Stimulated activated CD8-positive, alpha-beta memory T cell treated with anti-CD3 and anti-CD28 coated beads, Interleukin-15, amount 100 ng/mL, for 1 hour (primary cell): ENCODE results near the gene INPP5A.
"Not testable (repeated sequence)": the region's sequence is repeated elsewhere in the genome, so short reads cannot be mapped to it uniquely, and the experiment has no call there.

Source experiments
- DNase-seq: peaks from one replicate; pipeline ENCODE4 v3.0.0-alpha.2; 2020; ENCODE audit warnings: low read depth

The INPP5A gene

DNA sequence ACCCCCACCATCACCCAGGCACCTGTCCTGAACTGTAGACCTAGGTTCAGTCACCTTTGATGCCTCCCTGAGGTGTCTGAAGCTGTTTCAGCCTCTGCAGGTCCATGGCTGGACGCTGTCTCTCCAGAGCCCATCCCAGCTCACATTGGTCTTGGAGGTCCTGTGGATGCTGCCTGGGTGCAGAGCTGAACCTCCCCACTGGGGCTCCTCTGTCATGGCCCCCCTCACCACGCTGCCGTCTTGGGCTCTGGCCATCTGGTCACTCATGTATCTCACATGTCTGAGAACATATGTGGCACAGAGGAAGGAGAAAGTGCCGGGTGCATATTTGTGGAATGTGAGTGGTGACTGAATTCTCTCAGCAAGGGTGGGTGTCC, 139.5 kb downstream of the INPP5A start:
- no peak for DNase-seq

DNA sequence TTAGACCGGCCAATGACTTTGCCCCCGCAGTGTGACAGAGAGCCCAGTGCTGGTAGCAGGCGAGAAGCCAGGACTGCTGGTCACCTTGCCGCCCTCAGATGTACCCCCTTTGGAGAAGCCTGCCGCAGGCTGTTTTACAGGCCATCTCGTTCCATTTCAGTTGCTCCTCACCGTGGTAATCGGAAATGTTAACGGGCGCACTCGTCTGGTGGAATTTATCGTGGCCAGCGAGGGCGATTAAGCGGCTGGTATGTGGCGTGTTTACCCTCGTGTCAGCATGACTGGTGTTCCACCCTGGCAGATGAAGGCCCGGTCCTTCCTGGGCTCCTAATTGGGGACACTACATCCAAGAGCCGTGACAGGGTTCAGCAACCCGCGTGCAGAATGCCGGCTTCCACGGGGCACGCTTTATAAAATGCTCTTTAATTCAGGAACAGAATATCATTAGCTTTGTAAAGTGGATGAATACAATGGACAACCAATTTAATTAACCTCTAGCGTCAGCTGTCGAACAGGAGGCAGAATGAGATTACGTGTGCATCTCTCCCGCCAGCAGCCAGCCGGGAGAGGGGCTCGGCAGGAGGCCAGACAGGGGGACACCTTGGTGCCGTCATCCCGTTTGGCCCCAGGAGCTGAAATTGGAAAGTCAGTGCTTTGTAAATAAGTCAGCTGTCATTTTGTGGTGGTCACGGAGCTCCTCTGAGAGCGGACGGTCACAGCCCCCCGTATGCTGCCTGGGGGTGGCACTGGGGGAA, 140.1 kb downstream of the INPP5A start:
- DNase-seq: no peak

DNA sequence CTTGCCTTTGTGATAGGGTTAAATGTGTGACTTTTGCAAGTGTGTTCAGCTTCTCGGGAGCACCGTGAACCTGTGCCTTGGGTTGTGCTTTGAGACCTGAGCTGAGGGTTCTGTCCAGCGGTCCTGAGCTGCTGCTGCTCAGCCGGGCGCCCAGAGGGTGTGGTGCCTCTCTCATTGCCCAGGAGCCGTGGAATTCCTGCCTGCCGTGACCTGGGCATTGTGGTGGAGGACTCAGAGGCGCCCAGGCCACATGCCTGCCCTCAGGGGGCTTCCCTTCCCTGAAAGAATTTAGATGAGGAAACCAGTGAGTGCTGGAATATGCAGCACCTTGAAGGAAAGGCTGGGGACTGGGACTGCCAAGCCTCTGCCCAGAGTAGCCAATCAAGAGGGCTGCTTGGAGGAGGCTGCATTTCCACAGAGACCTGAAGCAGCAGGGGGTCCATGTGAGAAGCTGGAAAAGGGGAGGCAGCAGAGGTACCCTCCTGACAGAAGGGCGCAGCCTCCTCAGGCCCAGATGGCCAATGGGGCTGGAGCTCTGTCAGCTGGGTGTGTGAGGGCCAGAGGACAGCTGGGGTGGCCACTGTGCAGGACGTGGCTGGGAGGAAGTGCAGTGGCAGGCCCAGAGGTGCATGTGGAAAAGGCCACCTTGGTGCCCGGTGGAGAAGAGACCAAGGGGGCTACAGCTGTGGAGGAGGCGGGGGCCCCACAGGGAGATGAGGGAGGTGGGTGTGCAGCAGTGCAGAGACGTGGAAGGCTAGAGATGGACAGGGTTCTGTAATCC, 141.0 kb downstream of the INPP5A start:
- DNase-seq: no peak

DNA sequence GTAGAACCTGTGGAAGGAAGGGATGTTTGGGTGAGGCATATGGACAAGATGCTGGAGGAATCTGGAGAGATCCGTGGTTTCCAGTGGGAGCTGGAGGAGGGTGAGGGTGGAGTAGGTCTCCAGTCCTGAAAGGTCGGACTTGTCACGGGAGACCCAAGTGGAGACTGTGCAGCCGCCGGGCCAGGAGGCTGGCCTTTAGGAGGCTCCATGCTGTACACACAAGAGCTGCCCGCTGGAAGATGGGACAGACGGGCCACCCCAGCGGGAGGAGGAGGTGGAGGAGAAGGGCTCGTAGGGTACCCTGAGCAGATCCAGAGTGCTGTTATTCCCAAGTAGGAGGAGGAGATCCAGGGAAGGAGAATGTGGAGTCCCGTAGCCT, 141.6 kb downstream of the INPP5A start:
- no peak for DNase-seq

DNA sequence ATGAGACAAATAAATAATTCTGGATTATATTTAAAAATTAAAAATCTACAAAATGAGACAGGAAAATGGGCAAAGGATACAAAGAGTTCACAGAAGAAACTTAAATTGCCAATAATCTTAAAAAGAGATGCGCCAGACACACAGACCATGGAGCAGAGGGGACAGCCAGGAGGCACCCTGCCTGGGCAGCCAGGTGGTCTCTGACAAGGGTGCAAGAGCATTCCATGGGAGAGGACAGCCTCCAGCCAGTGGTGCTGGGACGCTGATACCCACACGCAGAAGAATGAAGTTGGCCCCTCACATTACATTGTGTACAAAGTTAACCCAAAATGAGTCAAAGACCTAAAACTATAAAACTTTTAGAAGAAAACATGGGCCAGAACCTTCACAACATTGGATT, 142.1 kb downstream of the INPP5A start:
- DNase-seq: no peak

DNA sequence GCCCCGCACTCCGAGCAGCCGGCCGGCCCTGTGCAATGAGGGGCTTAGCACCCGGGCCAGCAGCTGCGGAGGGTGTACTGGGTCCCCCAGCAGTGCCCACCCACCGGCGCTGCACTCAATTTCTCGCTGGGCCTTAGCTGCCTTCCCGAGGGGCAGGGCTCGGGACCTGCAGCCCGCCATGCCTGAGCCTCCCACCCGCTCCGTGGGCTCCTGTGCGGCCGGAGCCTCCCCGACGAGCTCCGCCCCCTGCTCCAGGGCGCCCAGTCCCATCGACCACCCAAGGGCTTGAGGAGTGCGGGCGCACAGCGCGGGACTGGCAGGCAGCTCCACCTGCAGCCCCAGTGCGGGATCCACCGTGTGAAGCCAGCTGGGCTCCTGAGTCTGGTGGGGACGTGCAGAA, 143.2 kb downstream of the INPP5A start:
- DNase-seq: not testable (repeated sequence)

DNA sequence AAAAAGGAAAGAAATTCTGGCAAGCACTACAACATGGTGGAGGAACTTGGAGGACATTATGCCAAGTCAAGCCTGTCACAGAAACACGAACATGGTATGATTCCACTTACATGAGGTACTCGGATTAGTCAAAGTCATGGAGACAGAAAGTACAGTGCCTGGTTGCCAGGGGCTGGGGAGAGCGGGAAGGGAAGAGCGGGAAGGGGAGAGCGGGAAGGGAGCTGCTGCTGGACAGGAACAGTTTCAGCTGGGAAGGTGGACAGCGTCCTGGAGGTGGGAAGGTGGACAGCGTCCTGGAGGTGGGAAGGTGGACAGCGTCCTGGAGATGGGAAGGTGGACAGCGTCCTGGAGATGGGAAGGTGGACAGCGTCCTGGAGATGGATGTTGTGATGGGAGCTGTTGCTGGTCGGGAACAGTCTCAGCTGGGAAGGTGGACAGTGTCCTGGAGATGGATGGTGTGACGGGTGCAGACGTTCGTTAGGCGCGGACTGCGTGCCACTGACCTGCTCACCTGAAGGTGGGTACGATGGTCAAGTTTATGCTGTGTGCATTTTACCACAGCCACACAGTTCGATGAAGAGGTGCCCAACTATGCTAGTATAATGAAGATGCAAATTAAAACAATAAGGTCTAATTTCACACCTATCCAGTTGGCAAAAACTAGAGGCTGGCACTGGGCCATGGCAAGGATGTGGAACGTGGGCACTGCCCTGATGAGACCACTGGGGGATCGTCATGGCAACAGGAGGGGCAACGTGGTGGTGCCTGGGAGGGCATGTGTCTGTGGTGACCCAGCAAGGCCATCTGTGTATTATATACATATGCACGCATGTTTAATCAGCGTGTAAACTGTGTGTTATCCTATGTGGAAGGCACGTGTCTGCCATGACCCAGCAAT, 144.5 kb downstream of the INPP5A start:
- no peak for DNase-seq

DNA sequence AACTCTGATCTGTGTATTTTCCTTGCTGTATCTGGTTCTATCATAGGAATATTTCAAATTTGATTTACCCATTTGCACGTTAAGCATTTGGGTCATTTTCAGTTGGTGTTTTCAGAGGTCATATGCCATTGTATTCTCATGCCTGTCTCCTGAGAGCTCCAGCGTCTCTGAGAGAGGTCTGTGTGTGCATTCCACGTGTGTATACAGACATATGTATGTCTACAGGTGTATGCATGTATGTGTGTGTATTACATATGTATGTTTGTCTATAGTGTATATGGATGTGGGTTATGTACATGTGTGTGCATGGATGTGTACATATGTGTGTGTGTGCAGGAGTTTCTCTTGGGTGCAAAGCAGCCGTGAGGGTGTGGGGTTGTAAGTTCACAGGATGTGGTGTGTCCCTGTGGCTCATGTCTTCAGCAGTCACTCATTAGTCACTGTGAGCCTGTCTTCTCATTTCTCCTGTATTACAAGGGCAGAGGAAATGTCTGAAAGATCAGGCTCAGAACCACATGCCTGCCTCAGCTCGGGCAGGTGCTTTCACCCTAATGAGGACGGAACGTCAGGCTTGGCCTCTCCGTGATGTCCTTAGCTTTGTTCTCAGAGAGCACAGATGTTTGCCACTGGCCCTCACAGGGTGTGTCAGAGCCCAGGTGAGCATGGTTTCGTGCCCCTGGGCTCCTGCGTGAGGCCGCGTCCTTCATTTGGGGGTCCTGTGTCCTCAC, 146.7 kb downstream of the INPP5A start:
- no peak for DNase-seq

DNA sequence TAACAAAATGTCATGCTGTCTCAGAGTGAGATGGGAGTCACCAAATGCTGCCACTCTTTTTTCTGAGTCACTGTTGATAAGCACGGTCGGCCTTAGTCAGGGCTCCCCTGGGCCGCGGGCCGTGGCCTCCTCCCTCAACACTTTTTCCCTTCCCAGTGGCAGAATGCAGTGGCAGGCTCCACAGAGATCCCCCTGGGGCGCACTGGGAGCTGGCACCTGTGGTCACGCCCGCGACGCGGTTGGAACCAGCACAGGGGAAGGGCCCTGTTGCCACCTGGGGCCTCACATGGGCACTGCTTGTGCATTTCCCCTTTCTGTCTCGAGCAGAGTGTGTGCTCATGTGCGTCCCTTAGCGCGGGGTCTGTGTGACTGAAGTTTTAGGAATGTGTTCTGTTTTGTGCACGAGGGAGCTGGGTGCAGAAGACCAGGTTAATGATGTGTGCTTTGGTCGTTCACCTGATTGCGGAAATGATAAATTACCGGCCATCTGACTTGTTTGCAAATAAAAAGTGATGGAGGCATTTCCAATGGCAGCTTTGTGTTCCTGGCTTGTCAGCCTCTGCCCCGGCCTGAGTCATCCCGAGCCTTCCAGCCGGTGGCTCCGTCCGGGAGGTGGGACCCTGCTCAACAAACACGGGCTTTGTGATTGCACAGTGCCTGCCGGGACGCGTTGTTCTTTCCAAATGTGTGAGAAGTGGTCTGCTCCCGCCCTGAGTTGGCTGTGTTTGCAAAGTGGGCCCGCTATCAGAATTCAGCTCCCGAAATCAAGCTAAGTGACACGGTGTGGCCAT, 147.7 kb downstream of the INPP5A start:
- no peak for DNase-seq

DNA sequence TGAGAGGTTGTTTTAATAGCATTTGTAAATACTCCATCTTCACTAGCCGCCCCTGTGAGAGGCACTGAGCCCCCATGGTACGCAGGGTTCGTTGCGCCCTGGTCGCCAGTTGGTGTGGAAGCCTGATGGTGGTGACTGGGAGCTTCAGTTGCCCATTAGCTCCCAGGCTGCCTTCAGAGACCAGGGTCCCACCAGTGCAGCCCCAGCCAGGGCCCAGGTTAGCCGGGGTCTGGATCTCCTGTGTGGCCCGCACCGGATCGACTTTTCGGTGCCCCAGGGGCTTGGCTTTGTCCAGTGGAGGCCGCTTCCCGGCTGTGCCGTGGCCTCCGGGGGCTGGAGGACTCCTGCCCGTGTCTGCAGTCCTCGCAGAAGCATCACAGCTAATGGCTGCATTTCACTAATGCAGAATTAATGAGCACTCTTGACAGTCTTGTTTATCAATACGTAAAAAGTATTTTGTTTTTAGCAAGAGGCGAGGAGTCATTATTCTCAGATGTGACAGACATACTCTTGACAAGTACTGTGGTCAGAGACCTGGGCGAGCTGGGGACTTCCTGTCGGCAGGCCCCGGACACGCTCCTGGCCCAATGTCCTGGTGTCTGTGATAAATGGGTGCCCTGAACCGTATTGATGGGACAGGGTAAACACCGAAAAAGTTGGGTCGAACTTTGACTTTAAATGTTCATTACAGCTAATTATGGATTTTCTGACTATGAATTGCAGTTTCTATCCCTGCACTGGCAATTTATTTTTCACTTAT, 148.5 kb downstream of the INPP5A start:
- DNase-seq: no peak

DNA sequence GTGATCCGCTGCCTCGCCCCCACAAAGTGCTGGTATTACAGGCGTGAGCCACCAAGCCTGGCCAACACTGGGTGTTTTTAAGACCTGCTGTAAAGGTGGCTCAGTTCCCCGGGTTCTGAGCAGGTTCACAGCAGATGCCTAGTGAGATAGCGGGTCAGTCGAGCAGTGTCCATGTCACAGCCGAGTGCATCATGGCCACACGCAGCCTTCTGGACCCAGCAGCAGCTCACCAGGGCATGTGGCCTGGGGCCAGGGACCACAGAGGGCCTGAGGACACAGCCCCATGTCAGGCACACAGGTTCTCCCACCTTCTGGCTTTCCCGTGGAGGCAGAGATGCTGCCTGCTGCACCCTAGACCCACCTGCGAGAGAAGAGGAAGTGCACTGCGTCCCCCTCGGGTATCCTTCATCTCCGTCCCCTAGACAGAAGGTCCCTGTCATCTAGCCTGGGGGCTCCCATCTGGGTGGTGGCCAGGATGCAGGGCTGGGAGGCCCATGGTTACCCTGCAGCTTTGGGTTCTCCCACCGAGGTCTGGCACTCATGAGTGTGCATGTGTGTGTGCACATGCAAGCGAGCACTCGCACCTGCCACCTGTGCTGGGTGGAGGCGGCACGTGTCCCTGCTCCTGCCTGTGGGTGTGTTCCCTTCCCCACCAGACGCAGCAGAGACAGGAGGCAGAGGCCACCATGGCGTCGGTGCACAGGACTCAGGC, 149.8 kb downstream of the INPP5A start:
- no peak for DNase-seq

DNA sequence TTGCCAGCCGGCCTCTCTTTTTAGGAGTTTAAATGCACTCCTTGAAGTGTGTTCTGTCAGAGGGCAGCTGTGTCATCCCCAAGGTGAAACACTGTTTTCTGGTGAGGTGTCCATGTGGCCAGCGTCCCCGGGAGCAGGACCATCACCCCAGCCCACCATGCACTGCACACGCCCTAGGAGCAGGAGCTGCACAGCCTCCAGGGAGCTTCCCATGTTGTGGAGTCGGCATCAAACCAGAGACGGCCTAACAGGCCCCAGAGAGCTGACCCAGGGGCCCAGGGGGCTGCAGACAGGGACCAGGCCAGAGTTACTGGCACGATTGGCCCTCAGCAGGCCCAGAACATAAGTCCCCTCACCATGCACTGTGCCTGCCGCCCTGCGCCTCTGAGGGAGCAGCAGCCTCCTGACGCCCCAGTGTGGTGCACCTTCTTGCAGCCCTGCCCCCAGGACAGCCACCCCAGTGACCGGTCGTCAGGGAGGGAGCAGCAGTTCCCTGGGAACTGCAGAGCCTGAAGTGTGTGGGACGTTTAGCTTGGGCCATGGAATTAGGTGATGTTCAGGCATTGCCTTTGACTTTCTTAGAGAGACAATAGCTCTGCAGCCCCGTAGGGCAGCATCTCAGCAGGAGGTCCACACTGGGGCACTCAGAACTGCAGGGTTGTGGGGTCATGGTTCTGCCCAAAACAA, 150.4 kb downstream of the INPP5A start:
- no peak for DNase-seq

DNA sequence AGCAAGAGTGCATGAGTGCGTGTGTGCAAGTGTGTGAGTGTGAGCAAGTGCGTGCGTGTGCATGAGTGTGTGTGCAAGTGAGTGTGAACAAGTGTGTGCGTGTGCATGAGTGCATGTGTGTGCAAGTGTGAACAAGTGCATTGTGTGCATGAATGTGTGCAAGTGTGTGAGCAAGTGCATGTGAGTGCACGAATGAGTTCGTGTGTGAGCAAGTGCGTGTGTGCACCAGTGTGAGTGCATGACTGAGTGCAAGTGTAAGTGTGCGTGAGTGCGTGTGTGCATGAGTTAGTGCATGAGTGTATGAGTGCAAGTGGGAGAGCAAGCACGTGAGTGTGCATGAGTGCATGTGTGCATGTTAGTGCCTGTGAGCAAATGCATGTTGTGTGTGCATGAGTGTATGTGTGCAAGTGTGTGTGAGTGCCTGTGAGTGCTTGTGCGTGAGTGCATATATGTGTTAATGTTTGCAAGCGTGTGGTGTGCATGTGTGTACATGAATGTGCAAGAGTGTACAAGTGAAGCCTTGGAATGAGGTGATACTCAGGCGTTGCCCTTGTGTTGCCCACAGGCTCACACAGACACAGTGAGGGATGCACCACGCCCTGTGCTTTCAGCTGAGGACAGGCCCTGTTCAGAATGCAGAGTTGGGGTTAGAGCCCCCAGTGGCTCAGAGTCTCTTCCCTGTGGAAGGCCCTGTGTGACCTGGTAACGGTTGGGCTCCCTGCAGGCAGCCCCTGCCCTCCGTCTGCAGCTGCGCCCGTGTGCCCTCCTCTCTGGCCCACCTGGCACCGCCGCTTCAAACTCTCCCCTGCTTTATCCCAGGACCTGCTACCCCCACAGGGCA, 151.2 kb downstream of the INPP5A start:
- DNase-seq: no peak

DNA sequence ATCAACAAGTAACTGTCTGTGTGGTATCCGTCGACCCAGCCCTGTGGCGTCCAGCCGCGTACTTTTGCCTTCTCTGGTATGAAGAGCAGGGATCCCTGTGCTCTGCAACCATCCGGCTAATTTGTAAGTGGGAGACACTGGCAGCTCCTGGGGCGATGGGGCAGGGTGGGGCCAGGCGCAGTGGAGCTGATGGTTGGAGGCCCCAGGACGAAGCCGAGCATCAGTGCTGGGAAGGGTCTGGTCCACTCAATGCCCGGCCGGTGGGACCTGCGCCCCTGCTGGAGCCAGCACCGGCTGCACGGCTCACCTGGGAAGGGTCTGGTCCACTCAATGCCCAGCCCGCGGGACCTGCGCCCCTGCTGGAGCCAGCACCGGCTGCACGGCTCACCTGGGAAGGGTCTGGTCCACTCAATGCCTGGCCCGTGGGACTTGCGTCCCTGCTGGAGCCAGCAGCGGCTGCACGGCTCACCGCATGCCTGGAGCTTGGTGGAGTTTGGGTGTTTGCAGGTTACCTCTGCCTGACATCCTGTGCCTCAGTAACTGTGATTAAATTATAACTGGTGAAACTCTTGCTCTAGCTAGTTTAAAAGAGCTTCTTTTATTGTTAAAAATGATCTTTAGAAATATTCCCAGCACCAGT, 152.3 kb downstream of the INPP5A start:
- no peak for DNase-seq

DNA sequence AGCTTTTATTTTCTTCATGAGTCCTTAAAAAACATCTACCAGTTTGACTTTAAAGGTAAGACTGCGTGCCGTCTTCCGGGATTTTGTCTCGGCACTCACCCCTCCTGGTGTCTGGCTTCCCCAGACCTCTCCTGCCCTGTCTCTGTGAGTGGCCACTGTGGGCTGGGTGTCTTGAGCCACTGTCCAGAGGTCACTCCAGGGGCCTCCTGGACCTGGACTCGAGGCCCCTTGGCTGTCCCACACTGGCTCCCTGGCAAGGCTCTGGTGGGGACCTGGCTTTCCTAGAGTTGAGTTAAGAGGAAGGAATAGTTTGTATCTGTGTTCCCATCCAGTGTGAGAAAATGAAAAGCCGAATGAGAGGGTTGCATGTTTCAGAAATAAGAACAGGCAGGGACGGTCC, 152.8 kb downstream of the INPP5A start:
- DNase-seq: no peak

DNA sequence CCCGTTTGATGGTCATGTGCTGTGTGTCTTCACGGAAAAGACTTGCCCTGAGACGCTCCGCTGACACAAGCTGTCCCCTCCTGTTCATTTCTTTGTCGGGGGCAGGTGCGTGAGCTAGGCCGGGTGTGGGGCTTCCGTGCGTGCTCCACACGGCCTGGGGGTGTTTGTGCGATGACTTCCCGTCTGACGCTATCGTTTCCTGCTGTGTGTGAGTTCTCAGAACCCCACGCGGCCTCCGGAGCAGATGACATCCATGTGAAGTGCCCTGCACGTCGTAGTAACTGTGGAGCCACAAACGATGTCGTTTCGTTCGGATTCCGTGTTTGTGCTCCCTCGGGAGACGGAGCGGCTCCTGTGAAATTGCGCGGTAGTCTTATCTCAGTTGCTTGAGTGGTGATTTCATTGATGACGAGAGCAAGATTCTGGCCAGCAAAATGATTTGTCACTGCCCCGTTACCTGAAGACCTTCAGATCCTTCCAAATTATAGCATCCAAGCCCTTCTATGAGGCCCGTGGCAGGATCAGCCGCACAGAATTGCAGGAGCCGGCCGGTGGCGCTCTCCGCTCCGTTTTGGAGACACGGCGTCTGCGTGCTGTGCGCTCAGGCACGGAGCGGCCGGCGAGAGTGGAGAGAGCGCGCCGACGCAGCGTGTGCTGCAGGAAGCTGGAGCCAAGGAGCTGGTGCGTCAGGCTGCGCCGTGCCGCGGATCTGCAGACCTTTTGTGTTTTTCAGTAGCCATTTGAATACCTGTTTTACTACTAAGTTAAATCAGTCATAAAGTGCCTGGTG, 153.4 kb downstream of the INPP5A start:
- DNase-seq: no peak

DNA sequence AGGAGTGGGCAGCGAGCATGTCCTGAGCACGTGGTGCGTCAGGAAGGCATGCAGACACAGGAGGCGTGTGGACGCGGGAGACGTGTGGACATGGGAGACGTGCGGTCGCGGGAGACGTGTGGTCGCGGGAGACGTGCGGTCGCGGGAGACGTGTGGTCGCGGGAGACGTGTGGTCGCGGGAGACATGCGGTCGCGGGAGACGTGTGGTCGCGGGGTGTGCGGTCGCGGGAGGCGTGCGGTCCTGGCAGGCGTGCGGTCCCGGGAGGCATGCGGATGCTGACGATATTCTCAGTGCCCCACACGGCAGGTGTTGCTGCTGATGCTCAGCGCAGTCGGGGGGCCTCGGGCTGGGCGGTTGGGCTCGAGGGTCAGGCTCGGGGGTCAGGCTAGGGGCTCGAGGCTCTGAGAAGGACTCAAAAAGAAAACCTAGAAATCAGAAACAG, 154.1 kb downstream of the INPP5A start:
- no peak for DNase-seq
